B cell (primary cell): ENCODE measurements around the gene NME1.

Experiments used
- EZH2 ChIP-seq: IDR thresholded peaks from 2 replicates; pipeline ENCODE4 v1.6.1; 2012; ENCODE audit warnings: borderline replicate concordance, low read depth, mild to moderate bottlenecking, moderate library complexity, low read length; ENCODE audit not compliant: insufficient read depth, poor library complexity, severe bottlenecking
- TF ChIP-seq, protein P1 (sequence below): fragments of 200-600 bp; IDR thresholded peaks from one replicate; pipeline ENCODE4 v1.8.0; 2022; ENCODE audit warnings: antibody characterized with exemption, mild to moderate bottlenecking

DNA sequence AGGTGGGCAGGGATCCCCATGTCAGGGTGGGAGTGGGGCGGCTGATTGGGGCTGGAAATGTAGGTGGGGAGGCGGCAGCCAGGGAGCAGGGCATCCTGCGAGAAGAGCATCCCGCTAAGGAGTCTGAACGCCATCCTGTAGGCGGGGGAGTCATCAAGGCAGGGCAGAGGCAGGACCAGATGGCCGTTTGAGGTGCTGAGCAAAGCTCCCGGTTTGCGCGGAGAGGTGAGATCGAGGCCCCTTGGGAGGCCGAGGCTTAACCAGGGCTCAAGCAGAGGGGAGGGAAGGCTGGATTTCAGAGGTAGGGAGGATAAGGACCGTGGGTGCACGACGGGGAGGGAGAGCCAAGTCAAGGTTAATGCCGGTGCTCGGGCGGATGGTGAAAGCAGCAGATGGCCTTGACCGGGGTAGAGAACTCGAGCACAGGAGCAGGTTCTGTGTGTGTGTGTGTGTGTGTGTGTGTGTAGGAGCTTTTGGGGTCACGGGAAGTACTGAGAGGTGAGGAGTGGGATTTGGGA is 12.4 kb downstream of the NME1 start:
- TF ChIP-seq, protein P1, sequence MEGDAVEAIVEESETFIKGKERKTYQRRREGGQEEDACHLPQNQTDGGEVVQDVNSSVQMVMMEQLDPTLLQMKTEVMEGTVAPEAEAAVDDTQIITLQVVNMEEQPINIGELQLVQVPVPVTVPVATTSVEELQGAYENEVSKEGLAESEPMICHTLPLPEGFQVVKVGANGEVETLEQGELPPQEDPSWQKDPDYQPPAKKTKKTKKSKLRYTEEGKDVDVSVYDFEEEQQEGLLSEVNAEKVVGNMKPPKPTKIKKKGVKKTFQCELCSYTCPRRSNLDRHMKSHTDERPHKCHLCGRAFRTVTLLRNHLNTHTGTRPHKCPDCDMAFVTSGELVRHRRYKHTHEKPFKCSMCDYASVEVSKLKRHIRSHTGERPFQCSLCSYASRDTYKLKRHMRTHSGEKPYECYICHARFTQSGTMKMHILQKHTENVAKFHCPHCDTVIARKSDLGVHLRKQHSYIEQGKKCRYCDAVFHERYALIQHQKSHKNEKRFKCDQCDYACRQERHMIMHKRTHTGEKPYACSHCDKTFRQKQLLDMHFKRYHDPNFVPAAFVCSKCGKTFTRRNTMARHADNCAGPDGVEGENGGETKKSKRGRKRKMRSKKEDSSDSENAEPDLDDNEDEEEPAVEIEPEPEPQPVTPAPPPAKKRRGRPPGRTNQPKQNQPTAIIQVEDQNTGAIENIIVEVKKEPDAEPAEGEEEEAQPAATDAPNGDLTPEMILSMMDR: no peak
- no peak for TF ChIP-seq EZH2
